ENCODE data around the gene PGA4. TPM values are rescaled to one million over a fixed set of nuclear protein-coding genes. Genes with fewer than 3 reads are reported as not detected.
"Not testable (repeated sequence)": the region's sequence is repeated elsewhere in the genome, so short reads cannot be mapped to it uniquely, and the experiment has no call there.

The PGA4 gene
- not detected in 2 replicates for total RNA-seq (2021)
- not detected for Bru-seq, nascent RNA
- BruChase-seq, experiment 1, labeled RNA remaining after a 2-hour chase, result not detected
- not detected for BruChase-seq, experiment 2, labeled RNA remaining after a 6-hour chase
- long read RNA-seq, result 0 reads

DNA sequence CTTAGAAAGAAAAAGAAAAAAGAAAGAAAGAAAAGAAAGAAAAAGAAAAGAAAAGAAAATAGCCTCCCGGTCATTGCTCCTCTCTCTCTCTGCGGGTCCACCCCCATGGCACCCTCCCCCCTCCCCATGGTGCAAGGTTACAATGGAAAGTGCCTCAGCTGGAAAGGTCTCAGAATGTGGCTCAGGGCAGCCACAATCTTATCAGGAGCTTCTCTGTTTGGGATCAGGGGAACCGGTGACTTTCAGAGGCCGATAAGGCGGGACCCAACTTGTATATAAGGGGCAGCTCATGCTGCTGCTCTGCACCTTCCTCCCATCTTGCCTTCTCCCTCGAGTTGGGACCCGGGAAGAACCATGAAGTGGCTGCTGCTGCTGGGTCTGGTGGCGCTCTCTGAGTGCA lies at the start of gene PGA4:
Gene PGA4 (plus strand): TSS at position 301 of the 400 bp plus-strand sequence. CDS start 54 bp downstream, at position 355.
- DNase-seq (ENCODE audit: low spot score); intact Hi-C loops (cut with micrococcal nuclease; ENCODE audit: unreplicated experiment); H3K4me1 ChIP-seq (ENCODE audit: insufficient read depth, low read length, poor library complexity, severe bottlenecking); POLR2A ChIA-PET (ENCODE audit: low non-redundant PET); H3K27ac ChIP-seq (ENCODE audit: low read depth, low read length, poor library complexity, severe bottlenecking); H3K36me3 ChIP-seq (ENCODE audit: insufficient read depth, low read length, poor library complexity, severe bottlenecking); BruUV-seq (replicated peaks); H3K9me3 ChIP-seq (ENCODE audit: low read depth, low read length, poor library complexity, severe bottlenecking); H3K4me3 ChIP-seq (ENCODE audit: low read depth, low read length, poor library complexity, severe bottlenecking); H3K27me3 ChIP-seq (replicated peaks; ENCODE audit: insufficient read depth, low read depth, low read length, poor library complexity); CTCF ChIA-PET: not testable (repeated sequence)

DNA sequence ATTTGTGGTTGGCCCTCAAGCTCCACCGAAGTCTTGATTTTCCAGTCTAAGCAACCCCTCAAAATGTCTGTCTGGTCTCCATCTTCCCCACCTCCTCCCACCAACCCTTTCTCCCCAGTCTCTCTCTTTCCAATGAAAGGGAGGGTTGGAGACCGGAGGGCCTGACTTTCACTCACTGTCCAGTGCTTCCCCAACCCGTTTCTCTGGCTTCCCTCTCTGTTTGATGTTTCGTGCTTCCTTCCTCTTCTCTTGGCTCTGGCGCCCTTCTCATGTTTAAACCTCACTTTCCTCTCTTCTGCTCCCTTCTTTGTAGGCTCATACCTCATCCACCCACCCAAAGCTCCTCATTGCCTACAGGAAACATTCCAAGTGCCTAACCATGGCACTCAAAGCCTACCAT lies 49.8 kb upstream of the PGA4 start:
- ChIA-PET POLR2A (ENCODE audit: low non-redundant PET) (no interaction called here), CTCF (no interaction called here)
- no peaks in the 10 kb centered on the region for H3K9me3 ChIP-seq (ENCODE audit: low read depth, low read length, poor library complexity, severe bottlenecking)
- intact Hi-C loops (cut with micrococcal nuclease; ENCODE audit: unreplicated experiment), result loop anchor here (2.0 kb wide), 1 partner anchor 342 kb away; no protein-coding TSS in a partner anchor
- peaks cover 27% of the 10 kb centered on the region for H3K27me3 ChIP-seq (replicated peaks; ENCODE audit: insufficient read depth, low read depth, low read length, poor library complexity)
- no peak overlapping the region for H3K4me3 ChIP-seq (ENCODE audit: low read depth, low read length, poor library complexity, severe bottlenecking)
- H3K27ac ChIP-seq (ENCODE audit: low read depth, low read length, poor library complexity, severe bottlenecking), result no peak overlapping the region
- TF ChIP-seq, protein P1, sequence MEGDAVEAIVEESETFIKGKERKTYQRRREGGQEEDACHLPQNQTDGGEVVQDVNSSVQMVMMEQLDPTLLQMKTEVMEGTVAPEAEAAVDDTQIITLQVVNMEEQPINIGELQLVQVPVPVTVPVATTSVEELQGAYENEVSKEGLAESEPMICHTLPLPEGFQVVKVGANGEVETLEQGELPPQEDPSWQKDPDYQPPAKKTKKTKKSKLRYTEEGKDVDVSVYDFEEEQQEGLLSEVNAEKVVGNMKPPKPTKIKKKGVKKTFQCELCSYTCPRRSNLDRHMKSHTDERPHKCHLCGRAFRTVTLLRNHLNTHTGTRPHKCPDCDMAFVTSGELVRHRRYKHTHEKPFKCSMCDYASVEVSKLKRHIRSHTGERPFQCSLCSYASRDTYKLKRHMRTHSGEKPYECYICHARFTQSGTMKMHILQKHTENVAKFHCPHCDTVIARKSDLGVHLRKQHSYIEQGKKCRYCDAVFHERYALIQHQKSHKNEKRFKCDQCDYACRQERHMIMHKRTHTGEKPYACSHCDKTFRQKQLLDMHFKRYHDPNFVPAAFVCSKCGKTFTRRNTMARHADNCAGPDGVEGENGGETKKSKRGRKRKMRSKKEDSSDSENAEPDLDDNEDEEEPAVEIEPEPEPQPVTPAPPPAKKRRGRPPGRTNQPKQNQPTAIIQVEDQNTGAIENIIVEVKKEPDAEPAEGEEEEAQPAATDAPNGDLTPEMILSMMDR (conservative IDR thresholded peaks at IDR 0.05; ENCODE audit: low read depth, low read length), result no peak
- TF ChIP-seq EZH2 (IDR thresholded peaks at IDR 0.05; ENCODE audit: borderline replicate concordance, low read depth, low read length, poor library complexity, severe bottlenecking), result no peak
- no TSS peak for BruUV-seq (replicated peaks)
- no peak for DNase-seq (ENCODE audit: low spot score)
- H3K4me1 ChIP-seq (ENCODE audit: insufficient read depth, low read length, poor library complexity, severe bottlenecking), result no peaks in the 10 kb centered on the region
- no peaks in the 10 kb centered on the region for H3K36me3 ChIP-seq (ENCODE audit: insufficient read depth, low read length, poor library complexity, severe bottlenecking)

DNA sequence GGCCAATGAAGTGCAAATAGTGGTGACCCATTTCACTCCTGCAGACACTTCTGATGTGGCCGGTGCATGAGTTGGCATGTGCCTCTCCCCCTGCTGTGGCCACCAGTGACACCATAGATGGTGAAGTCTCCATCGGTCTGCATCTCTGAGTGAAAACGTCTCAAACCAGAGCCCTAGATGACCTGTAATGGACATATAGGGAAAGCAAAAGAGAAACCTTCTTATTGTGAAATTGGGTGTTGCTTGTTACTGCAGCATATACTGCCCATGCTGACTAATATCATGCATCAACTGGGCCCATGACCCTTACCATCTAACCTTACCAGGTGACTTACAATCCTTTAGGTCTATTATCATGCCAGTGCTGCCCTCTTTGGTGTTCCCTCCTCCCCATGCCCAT lies 49.3 kb upstream of the PGA4 start:
- ChIA-PET CTCF (no interaction called here), POLR2A (ENCODE audit: low non-redundant PET) (no interaction called here)
- Histone ChIP-seq H3K4me1 (ENCODE audit: insufficient read depth, low read length, poor library complexity, severe bottlenecking) (no peaks in the 10 kb centered on the region), H3K36me3 (ENCODE audit: insufficient read depth, low read length, poor library complexity, severe bottlenecking) (no peaks in the 10 kb centered on the region), H3K9me3 (ENCODE audit: low read depth, low read length, poor library complexity, severe bottlenecking) (no peaks in the 10 kb centered on the region), H3K4me3 (ENCODE audit: low read depth, low read length, poor library complexity, severe bottlenecking) (no peak overlapping the region), H3K27me3 (replicated peaks; ENCODE audit: insufficient read depth, low read depth, low read length, poor library complexity) (peaks cover 27% of the 10 kb centered on the region), H3K27ac (ENCODE audit: low read depth, low read length, poor library complexity, severe bottlenecking) (no peak overlapping the region)
- no TSS peak for BruUV-seq (replicated peaks)
- DNase-seq (ENCODE audit: low spot score), result no peak
- no peak for TF ChIP-seq EZH2 (IDR thresholded peaks at IDR 0.05; ENCODE audit: borderline replicate concordance, low read depth, low read length, poor library complexity, severe bottlenecking)
- TF ChIP-seq, protein P1 (conservative IDR thresholded peaks at IDR 0.05; ENCODE audit: low read depth, low read length), result no peak
- intact Hi-C loops (cut with micrococcal nuclease; ENCODE audit: unreplicated experiment), result loop anchor here (2.0 kb wide), 1 partner anchor 342 kb away; no protein-coding TSS in a partner anchor

DNA sequence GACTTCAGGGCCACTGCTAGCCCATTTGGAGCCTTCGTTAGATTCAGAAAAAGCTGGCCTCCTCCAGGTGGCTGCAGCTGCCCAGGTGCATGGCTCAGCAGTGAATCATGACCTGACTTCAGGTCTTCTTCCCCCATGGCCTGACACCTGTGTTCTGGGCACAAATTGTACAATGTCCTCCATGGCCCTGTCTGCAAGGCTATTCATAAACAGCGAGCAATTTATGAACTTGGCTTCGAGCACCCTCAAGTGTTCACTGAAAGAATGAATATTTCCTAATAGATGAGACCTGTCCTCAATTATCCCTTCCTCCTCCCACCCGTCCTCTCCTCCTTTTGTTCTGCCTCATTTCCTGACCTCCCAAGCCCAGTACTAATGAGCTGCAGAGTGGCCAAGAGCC lies 48.7 kb upstream of the PGA4 start:
- no peak overlapping the region for H3K27ac ChIP-seq (ENCODE audit: low read depth, low read length, poor library complexity, severe bottlenecking)
- H3K36me3 ChIP-seq (ENCODE audit: insufficient read depth, low read length, poor library complexity, severe bottlenecking), result no peaks in the 10 kb centered on the region
- H3K27me3 ChIP-seq (replicated peaks; ENCODE audit: insufficient read depth, low read depth, low read length, poor library complexity), result peaks cover 27% of the 10 kb centered on the region
- no peaks in the 10 kb centered on the region for H3K4me1 ChIP-seq (ENCODE audit: insufficient read depth, low read length, poor library complexity, severe bottlenecking)
- BruUV-seq (replicated peaks), result no TSS peak
- ChIA-PET CTCF (no interaction called here), POLR2A (ENCODE audit: low non-redundant PET) (no interaction called here)
- H3K4me3 ChIP-seq (ENCODE audit: low read depth, low read length, poor library complexity, severe bottlenecking), result no peak overlapping the region
- H3K9me3 ChIP-seq (ENCODE audit: low read depth, low read length, poor library complexity, severe bottlenecking), result no peaks in the 10 kb centered on the region
- intact Hi-C loops (cut with micrococcal nuclease; ENCODE audit: unreplicated experiment), result loop anchor here (2.0 kb wide), 1 partner anchor 343 kb away; no protein-coding TSS in a partner anchor
- no peak for TF ChIP-seq EZH2 (IDR thresholded peaks at IDR 0.05; ENCODE audit: borderline replicate concordance, low read depth, low read length, poor library complexity, severe bottlenecking)
- TF ChIP-seq, protein P1 (conservative IDR thresholded peaks at IDR 0.05; ENCODE audit: low read depth, low read length), result peak; percentile 57
- peak; percentile 63 for DNase-seq (ENCODE audit: low spot score)

Data from A673 (cell line).